GM18505 (cell line): ENCODE measurements around the gene SLC25A21.

Experiments
- ATAC-seq: cut with Tn5 transposase; IDR thresholded peaks from one replicate; pipeline ENCODE4 v1.9.1; 2021; ENCODE audit not compliant: unreplicated experiment
- POLR2A ChIP-seq: IDR thresholded peaks from 4 replicates; pipeline ENCODE4 v1.6.1; 2011; ENCODE audit warnings: borderline replicate concordance; ENCODE audit not compliant: insufficient read depth, insufficient read length; ENCODE audit errors: extremely low read depth

Gene SLC25A21

DNA sequence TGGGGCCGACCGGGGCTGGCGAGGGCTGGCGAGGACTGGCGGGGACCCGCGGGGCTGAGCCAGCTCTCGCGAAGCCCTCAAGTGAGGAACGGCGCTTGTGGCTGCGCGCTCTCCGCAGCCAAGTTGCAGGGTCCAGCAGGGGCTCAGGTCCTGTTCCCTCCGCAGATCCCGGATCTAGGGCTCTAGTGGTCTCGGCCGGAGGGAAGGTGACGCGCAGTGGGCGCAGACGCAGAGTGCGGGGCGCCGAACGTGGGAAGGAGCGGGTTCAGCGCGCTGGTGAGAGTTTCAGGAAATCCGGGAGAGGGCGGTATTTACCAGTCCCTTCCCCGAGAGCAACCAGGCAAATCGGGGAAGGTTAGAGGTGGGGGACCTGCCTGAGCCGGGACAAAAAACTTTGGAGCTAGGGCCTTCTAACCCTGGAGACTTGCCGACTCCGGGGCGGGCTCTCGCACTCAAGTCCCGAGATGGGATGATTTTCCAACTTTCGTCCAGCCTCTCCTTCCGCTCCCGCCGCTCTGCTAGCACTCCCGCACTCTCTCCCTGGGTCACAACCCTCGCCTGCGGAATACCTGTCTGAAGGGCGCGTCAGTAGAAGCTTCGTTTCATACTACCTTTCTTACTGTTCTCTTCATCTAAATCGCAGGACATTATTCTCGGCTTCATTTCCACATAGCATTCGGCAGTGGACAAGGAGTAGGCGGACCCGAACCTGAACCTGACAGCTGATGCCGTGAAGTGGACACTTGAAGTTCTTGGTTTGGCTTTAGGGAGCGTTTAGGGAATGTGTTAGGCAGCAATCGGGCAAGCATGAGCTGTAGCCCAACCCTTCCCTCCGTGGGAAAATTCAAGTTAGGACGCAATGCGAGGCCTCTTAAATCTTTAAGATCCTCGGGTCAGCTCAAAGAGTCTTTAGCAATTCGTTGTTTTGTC, 524.3 kb downstream of the SLC25A21 start:
- TF ChIP-seq POLR2A = no peak
- ATAC-seq = no peak

DNA sequence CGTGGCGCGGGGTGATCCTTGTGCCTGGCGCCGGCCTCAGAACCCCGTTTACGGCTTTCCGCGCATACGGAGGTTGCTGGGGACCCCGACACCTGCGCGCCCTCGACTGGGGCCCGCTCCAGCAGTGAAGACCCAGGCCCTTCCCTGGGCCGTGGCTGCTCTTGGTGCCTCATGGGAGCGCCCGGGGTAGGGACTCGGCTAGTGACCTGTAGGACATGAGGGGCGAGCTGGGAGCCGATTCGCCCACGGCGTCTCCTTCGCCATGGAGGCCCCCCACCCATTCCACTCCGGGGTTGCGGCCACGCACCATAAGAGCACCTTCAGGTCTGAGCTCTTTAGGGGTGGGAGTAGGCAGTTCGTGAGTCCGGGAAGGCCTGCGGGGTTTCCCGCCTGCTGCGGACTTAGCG, 525.0 kb downstream of the SLC25A21 start:
- TF ChIP-seq POLR2A = no peak
- ATAC-seq = no peak

DNA sequence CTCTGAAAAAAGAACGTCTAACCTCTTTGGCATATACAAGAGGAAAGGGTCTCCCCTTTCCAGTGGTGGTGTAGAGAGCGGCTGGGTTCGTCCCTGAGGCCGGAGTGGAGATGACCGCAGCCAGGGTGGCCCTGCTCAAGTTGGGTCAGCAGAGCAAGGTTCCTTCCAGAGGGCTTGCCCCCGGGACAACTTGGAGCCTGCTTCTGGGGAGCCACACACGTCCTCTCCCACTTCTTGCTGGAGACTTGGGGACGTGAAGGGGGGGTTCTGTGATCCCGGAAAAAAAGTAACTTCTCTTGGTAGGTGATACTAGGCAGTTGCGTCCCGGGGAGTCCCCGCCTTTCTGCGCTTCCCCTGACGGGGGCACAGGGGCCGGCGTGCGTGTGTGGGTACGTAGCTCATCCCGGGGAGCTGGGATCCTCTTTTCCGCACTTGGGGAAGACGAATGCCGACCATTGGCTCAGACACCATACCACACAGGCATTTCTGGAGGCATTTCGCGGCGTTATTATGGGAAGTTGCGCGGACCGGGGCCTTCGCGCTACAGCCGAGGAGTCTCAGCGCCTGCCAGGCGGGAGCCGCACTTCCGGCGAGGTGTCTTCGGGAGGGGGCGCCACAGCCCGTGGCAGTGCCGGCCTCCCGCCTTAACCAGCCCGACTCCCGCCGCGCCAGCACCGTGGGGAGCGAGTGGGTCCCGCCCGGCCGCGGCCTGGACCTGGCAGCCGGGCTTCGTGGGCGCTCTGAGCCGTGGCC, 525.6 kb downstream of the SLC25A21 start:
- TF ChIP-seq POLR2A = no peak
- ATAC-seq = no peak

DNA sequence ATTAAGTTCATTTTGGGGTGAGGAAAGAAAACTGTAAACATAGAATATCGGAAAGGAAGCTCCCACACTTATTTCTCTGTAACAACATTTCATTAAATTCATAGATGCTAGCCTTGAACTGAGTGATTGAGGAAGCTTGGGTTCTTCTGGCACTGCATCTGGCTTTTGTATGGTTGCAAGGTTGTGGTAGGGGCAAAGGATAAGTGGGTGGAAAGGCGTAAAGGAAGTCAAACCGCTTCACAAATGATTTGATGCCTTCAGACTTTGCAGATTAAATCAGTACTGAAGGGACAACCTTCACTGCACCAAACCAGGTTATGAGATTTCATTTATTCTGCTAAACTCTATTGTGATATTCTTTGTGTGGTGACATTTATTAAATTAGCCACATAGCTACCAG, 538.8 kb downstream of the SLC25A21 start:
- TF ChIP-seq POLR2A = no peak

More for the DNA sequence above, 538.8 kb downstream of the SLC25A21 start:
- no peak for ATAC-seq
